ENCODE measurements around the gene GRIK1.
"Not testable (repeated sequence)": the region's sequence is repeated elsewhere in the genome, so short reads cannot be mapped to it uniquely, and the experiment has no call there.

Gene GRIK1

DNA sequence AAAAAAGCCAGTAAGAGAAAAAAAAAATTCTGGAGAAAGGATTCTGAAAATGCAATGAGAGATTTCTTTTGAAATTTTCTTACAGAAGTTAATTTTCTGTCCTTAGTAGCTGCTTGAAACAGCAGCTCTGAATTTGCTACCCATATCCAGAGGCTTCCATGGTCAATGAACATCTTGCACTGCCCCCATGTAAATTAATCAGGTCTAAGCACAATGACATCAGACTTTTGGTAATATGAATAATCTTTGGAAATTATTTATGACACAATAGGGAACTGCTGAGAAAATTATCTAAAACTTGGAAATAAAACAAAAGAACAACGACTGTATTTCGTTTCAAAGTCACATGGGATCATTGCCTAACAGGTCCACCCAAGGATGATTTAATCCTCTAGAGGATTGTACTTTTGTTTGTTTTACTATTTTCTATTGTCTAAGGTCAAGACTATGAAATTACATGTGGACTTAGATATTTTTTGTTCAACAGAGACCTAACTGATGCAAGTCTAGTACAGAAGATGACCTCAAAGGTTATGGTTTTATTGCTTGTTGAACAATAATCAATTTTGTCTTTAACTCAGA is 328.9 kb downstream of the GRIK1 start:
- DNase-seq (ENCODE audit: low read depth), result no peak

DNA sequence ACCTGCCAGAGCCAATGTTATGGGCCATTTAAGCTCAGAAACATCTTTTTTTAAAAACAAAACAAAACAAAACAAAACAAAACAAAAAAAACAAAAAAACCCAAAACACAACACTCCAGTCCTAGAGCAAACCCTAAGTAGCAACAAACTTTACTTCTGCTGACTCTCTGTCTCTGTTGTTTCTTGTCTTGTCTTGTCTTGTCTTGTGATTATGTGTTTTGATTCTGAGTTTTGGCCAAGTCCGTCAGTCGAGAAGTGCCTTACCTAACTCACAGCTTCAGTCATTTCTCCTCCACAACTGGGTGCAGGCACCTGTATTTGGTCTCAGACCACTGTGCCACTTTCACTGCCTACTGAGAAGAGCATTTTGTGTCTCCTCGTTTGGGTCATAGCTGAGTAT is 333.2 kb downstream of the GRIK1 start:
- no peak for DNase-seq (ENCODE audit: low read depth)

DNA sequence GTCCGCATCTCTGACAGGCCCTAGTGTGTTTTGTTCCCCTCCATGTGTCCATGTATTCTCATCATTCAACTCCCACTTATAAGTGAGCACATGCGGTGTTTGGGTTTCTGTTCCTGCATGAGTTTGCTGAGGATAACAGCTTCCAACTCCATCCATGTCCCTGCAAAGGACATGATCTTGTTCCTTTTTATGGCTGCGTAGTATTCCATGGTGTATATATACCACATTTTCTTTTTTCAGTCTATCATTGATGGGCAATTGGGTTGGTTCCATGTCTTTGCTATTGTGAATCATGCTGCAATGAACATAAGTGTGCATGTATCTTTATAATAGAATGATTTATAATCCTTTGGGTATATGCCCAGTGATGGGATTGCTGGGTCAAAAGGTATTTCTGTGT is 334.6 kb downstream of the GRIK1 start:
- not testable (repeated sequence) for DNase-seq (ENCODE audit: low read depth)

DNA sequence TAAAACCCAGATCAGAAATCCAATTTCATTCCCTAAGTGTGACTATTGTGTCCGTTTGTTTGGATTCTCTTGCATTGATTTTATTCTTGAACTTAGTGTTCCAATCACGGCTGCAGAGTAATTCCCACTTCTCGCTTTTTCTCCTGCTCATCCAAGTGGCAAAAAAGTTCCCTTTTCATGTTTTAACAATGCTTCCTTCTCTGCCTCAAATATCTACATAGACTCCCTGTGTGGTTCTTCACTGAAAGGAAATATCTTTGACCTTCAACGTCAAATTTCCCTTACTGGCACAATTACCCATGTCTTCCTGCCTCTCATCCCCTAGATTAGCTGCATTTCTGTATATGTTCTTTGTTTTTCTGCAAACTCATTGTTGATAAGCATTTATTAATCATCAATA is 335.7 kb downstream of the GRIK1 start:
- no peak for DNase-seq (ENCODE audit: low read depth)

- no peak for DNase-seq (ENCODE audit: low read depth)
These were observed 338.7 kb downstream of the GRIK1 start for GRCh38 chr21:29601047-29601446.

DNA sequence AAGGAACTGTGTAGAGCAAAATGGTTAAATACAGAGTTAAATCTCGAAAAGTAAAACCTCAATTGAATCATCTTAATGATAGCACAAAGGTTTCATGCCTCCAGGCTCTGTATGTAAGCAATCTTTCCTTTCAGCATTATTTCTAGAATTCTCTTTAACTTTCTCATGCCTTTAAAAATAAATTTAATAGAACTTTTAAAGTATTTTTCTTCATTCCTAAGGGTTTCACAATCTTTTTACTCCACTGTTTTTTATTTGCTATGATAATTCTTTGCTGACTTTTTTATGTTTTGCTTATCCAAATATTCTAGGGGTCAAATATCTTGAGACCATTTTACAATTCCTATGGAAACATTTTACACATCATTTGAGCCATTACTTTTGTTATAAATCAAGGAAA is 353.1 kb downstream of the GRIK1 start:
- no peak for DNase-seq (ENCODE audit: low read depth)

DNA sequence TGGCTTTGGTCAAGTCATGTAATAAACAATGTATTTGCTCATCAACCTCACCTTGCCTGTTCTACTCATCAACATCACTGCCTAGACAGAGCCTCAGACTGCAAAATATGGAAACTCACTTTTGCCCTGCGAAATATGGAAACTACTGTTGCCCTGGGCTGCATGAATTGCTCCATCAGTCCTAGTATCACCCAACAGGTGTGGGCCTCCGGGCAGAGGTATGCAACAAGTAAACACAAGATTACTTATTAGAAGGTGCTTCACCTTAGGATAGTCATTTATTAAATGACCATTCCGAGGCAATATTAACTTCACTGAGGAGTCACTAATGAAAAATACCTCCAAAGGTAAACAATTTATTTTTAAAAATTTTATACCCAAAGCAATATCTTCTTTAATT is 354.3 kb downstream of the GRIK1 start:
- no peak for DNase-seq (ENCODE audit: low read depth)

DNA sequence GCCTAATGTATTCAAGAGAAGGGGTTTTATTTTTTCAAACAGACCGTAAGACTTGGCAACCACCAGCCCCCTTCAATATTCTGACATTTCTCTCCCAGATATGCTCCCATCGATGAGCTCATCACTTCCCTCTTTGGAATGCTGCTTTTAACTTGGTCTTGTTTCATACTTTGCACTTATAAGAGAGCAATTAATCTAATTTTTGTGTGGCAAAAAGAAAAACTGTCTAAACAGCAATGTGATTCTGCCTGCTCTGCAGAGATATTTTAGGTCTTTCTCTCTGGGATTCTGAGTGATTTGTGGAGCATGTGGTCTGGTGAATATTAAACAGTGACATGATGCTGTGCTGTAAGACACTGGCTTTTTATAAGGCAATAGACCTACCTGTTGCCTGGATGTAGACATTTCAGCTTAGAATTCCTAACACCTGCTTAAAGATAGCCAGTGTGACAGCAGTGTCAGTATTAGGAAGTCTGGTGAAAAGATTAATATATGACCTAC is 356.3 kb downstream of the GRIK1 start:
- no peak for DNase-seq (ENCODE audit: low read depth)

- no peak for DNase-seq (ENCODE audit: low read depth)
These were observed 356.9 kb downstream of the GRIK1 start for GRCh38 chr21:29582855-29583254.

- DNase-seq (ENCODE audit: low read depth), result no peak
These were observed 358.4 kb downstream of the GRIK1 start for GRCh38 chr21:29581393-29581792.

- no peak for DNase-seq (ENCODE audit: low read depth)
These were observed 359.0 kb downstream of the GRIK1 start for GRCh38 chr21:29580732-29581285.

- DNase-seq (ENCODE audit: low read depth), result no peak
These were observed 361.5 kb downstream of the GRIK1 start for GRCh38 chr21:29578306-29578705.

DNA sequence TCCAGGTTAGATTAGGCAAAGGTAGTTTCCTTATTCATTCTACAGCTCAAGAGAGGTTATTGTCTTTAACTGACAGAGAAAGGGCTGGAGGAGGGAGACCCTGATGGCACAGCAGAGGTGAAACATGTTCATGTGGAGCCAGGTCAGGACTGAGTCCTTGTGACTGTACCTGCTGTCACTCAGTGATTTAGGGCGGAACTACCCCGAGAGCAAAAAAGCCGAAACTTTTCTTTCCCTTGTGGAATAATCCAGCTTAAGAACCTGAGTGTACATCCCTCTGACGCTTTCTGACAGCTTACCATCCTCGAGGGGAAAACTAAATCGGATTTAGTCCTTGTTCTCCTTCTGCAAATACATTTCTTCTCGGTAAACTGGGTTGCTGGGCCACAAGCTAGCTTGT is 367.8 kb downstream of the GRIK1 start:
- no peak for DNase-seq (ENCODE audit: low read depth)

DNA sequence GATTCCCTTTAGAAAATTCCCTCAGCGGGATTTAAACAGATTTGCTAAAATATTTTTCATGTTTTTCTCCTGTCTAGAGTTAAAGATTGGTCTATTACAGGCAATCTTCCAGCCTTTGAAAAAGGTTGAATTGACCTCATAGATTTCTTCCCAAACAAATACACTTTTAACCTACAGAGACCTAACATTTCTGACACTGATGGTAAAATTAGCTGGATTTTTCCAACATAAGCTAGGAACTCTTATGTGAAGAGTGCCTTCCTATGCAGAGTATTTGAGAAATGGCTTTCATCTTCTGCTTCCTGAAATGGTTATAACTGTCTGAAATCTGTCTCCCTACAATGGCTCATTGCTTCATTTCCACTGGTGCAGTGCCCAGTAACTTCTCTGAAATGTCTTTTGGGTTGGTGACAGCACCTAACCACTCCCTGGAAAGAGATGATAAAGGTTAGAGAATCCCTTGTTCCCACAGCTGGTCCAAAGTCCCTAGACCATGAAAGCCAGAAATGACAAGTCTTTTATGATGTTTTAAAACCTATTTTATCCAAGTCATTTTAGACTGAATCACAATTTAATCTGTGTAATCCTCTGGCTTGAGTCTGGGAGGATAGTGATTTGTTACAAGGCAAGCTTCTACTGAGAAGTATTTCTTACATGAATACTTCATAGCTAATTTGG is 371.6 kb downstream of the GRIK1 start:
- DNase-seq (ENCODE audit: low read depth), result no peak

GRCh38 chr21:29557931-29558725 is 381.7 kb downstream of the GRIK1 start:
- DNase-seq (ENCODE audit: low read depth), result no peak

DNA sequence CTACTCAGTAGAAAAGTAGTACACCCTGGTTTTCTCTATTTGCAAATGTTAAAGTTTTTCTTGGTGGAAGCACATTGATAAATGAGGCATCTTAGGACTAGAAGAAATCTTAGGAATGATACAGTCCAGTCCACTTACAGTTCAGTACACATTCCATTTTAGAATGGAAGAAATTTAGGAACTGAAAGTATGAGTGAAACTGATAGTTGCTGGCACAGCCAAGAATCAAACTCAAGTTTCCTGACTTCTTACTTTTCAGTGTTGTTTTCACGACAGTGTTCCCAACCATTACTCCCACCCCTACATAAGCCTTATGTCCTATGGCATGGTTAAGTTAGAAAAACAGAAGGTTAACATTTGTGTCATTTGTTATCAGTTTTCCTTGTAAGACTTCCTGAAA is 382.6 kb downstream of the GRIK1 start:
- no peak for DNase-seq (ENCODE audit: low read depth)

- DNase-seq (ENCODE audit: low read depth), result no peak
These were observed 384.2 kb downstream of the GRIK1 start for GRCh38 chr21:29555601-29556000.

DNA sequence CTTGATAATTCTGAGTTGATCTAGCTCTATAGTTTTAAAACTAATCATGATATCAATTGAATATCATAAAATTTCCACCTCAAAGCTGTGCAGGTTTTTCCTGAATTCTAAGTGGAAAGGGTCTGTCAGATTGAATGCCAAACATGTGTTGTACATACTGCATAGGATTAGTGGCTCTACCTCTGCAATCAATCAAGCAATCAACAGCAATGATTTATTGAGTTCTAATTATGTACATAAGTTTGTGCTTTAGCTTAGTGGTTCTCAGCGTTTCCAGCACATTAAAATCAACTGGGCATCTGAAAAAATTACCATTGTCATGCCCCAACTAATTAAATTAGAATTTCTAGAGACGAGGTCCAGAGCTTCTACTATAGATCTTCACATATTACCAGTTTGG is 389.6 kb downstream of the GRIK1 start:
- DNase-seq (ENCODE audit: low read depth), result no peak

DNA sequence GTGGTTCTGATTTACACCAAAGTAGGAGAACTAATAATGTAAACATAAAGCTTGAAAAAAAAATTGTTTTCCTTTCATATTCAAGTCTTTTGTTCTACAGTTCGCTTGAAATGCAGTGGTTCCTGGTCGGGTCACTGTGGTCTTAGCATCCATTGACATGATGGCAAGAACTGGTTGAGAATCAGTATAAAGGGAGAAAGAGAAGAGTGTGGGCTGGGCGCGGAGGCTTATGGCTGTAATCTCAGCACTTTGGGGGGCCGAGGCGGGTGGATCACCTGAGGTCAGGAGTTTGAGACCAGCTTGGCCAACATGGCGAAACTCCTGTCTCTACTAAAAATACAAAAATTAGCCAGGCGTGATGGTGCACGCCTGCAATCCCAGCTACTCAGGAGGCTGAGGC is 390.2 kb downstream of the GRIK1 start:
- no peak for DNase-seq (ENCODE audit: low read depth)

DNA sequence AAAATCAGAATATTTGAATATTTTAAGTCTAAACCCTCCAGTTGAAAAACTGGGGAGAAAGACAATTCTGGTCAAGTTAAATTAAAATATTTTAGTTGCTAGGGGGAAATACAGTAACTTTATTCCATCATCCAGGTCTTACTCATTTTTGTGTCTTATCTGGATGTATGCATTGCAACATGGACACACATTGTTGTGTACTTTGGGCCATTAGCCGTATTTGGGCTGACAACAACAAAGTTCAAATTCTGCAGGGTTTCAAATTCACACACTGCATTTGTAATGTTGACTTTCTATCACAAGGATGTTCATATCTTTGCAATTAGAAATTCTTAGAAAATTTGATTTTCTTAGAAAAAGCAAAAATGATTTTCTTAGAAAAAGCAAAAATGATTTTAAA is 391.8 kb downstream of the GRIK1 start:
- no peak for DNase-seq (ENCODE audit: low read depth)

- no peak for DNase-seq (ENCODE audit: low read depth)
These were observed 393.7 kb downstream of the GRIK1 start for GRCh38 chr21:29546071-29546470.

- no peak for DNase-seq (ENCODE audit: low read depth)
These were observed 399.5 kb downstream of the GRIK1 start for GRCh38 chr21:29540289-29540688.

DNA sequence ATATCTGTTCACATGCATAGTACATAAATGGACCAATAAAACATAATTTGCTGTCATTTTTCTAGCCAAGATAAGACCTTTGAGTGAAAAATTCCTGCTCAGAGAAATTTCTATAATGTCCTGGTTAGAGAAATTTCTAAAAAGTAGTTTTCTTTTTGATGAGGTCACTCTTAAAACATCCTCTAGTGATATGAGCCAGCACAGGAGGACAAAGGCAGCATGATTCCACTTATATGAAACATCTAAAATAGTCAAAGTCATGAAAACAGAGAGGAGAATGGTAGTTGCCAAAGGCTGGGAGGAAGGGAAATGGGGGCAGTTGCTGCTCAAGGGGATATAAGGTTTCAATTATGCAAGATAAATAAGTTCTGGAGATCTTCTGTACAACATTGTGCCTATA is 401.7 kb downstream of the GRIK1 start:
- DNase-seq (ENCODE audit: low read depth), result no peak

All from activated T-cell treated with anti-CD3 and anti-CD28 coated beads for 24 hours (primary cell).